GM12891 (cell line): ENCODE results near the gene ALDH3B1.

Experiments
- PAX5 ChIP-seq: IDR thresholded peaks from 2 replicates; pipeline ENCODE4 v1.6.1; 2011; ENCODE audit warnings: low read length, moderate library complexity, mild to moderate bottlenecking; ENCODE audit not compliant: insufficient read depth, severe bottlenecking
- POLR2A ChIP-seq: IDR thresholded peaks from 2 replicates; pipeline ENCODE4 v1.6.1; 2011; ENCODE audit warnings: low read depth, low read length, control low read depth
- POLR2AphosphoS5 ChIP-seq: IDR thresholded peaks from 2 replicates; pipeline ENCODE4 v1.6.1; 2011; ENCODE audit warnings: low read depth, low read length, control low read depth
- TAF1 ChIP-seq: IDR thresholded peaks from 2 replicates; pipeline ENCODE4 v1.6.1; 2011; ENCODE audit warnings: low read depth, low read length, control low read depth

- TF ChIP-seq POLR2AphosphoS5 = no peak
- no peak for TF ChIP-seq POLR2A
- no peak for TF ChIP-seq TAF1
- no peak for TF ChIP-seq PAX5
Measured at GRCh38 chr11:68065841-68066240, 55.7 kb downstream of the ALDH3B1 start.
